K562 (cell line): ENCODE results near the gene UQCC2. TPM values are rescaled to one million over a fixed set of nuclear protein-coding genes. Genes with fewer than 3 reads are reported as not detected.

Experiments used
- ATAC-seq: fragments of 200-7000 bp; cut with Tn5 transposase; 3 replicates; pipeline ENCODE4 v1.9.1; 2020; ENCODE audit warnings: moderate library complexity
- BruUV-seq: library from RNA; stranded (reverse); fragments of 400-500 nt; replicated peaks from 2 replicates; lab custom pipeline; 2021; lab: Mats Ljungman, UMichigan
- CTCF ChIA-PET: fragments of 300-600 bp; formaldehyde crosslinking; extraction: SDS; loops from one replicate; lab custom pipeline; 2021; ENCODE audit warnings: low intra/inter-chr PET ratio; lab: Yijun Ruan, JAX
- POLR2A ChIA-PET: fragments of 300-600, 350-650 bp; sonication (Branson Sonifier 250); formaldehyde crosslinking; extraction: SDS; loops from one replicate; lab custom pipeline; 2021; ENCODE audit warnings: antibody characterized with exemption, inconsistent platforms; lab: Yijun Ruan, JAX
- DNase-seq, 4 experiments: peaks; one replicate each; pipeline versions ENCODE4 v3.0.0 to v3.0.0-alpha.2; 2011 to 2018; ENCODE audit warnings: low spot score in 3 of 4, mixed read lengths in 3 of 4; ENCODE audit errors: extremely low read depth in 1 of 4
- FAIRE-seq: peaks from 2 replicates; lab custom pipeline; 2011; peaks lifted over from hg19 to GRCh38; lab: Jason Lieb, UNC
- H2AFZ ChIP-seq: 2 replicates; pipeline ENCODE4 v1.6.0; 2011; ENCODE audit warnings: low read depth, low read length, control low read depth, inconsistent platforms
- H3K27ac ChIP-seq: fragments of 200-600 bp; 3 replicates; pipeline ENCODE4 v1.8.0; 2011; ENCODE audit warnings: low read depth, mild to moderate bottlenecking, control low read depth, inconsistent platforms, low read length, moderate library complexity, mixed read lengths; ENCODE audit errors: extremely low read depth
- H3K27me3 ChIP-seq, 2 experiments: fragments of 300-600 bp in 1 of 2; 2 replicates in 1 of 2; 3 replicates in 1 of 2; pipeline versions ENCODE4 v1.6.0 to v1.8.0; 2011; ENCODE audit warnings: inconsistent platforms in 2 of 2, low read length in 2 of 2, mild to moderate bottlenecking in 1 of 2, mixed read lengths in 1 of 2, moderate library complexity in 1 of 2; ENCODE audit not compliant: control insufficient read depth in 2 of 2, insufficient read depth in 2 of 2
- H3K36me3 ChIP-seq: fragments of 300-600 bp; 3 replicates; pipeline ENCODE4 v1.8.0; 2011; ENCODE audit warnings: mild to moderate bottlenecking, low read length, inconsistent platforms; ENCODE audit not compliant: control insufficient read depth, insufficient read depth
- H3K4me1 ChIP-seq, 2 experiments: fragments of 200-600 bp in 1 of 2; replicated peaks in 1 of 2; 2 replicates in 1 of 2; 3 replicates in 1 of 2; pipeline versions ENCODE4 v1.5.1 to v1.8.0; 2011; ENCODE audit warnings: inconsistent platforms in 2 of 2, low read length in 2 of 2, mild to moderate bottlenecking in 1 of 2, mixed read lengths in 1 of 2, moderate library complexity in 1 of 2; ENCODE audit not compliant: control insufficient read depth in 2 of 2, insufficient read depth in 2 of 2
- H3K4me2 ChIP-seq: 2 replicates; pipeline ENCODE4 v1.6.1; 2011; ENCODE audit warnings: low read length, control low read depth, inconsistent platforms, mixed read lengths; ENCODE audit not compliant: insufficient read depth
- H3K4me3 ChIP-seq: fragments of 200-600 bp; sonication (generic), shearing (Covaris generic); 2 replicates; pipeline ENCODE4 v1.5.1; 2016; ENCODE audit warnings: control low read depth, inconsistent platforms
- H3K79me2 ChIP-seq: fragments of 200-600 bp; 3 replicates; pipeline ENCODE4 v1.8.0; 2011; ENCODE audit warnings: low read length, inconsistent platforms; ENCODE audit not compliant: control insufficient read depth, insufficient read depth
- H3K9ac ChIP-seq, 2 experiments: 2 replicates each; pipeline versions ENCODE4 v1.6.0 to v1.6.1; 2011; ENCODE audit warnings: low read depth in 2 of 2, low read length in 2 of 2, control low read depth in 1 of 2, inconsistent platforms in 1 of 2, mild to moderate bottlenecking in 1 of 2, mixed read lengths in 1 of 2; ENCODE audit not compliant: insufficient read depth in 1 of 2
- H3K9me1 ChIP-seq: one replicate; pipeline ENCODE4 v1.6.0; 2011; ENCODE audit warnings: inconsistent platforms, mild to moderate bottlenecking, low read length, moderate library complexity; ENCODE audit not compliant: control insufficient read depth, insufficient read depth
- H3K9me3 ChIP-seq: replicated peaks from 2 replicates; pipeline ENCODE4 v1.5.1; 2011; ENCODE audit warnings: low read depth, low read length, inconsistent platforms; ENCODE audit not compliant: control insufficient read depth, insufficient read depth
- H4K20me1 ChIP-seq: replicated peaks from 2 replicates; pipeline ENCODE4 v1.6.1; 2011; ENCODE audit warnings: low read length, inconsistent platforms, mixed read lengths; ENCODE audit not compliant: control insufficient read depth, insufficient read depth
- BRF1 ChIP-seq: IDR thresholded peaks from 3 replicates; pipeline ENCODE4 v1.6.1; 2011; ENCODE audit warnings: borderline replicate concordance, mild to moderate bottlenecking; ENCODE audit not compliant: insufficient read length; ENCODE audit errors: extremely low read depth
- NCOR1 ChIP-seq: fragments of 450-650 bp; IDR thresholded peaks from 2 replicates; pipeline ENCODE4 v1.6.1; 2016; ENCODE audit warnings: mild to moderate bottlenecking, moderate library complexity
- NR2C1 ChIP-seq, 2 experiments: fragments of 450-650 bp; IDR thresholded peaks; 2 replicates each; pipeline ENCODE4 v1.6.1; 2017; ENCODE audit warnings: mild to moderate bottlenecking in 2 of 2, antibody characterized with exemption in 1 of 2, inconsistent platforms in 1 of 2, missing compliant biosample characterization in 1 of 2, missing genetic modification characterization in 1 of 2
- PYGO2 ChIP-seq: fragments of 450-650 bp; IDR thresholded peaks from 2 replicates; pipeline ENCODE4 v1.6.1; 2016; ENCODE audit warnings: mild to moderate bottlenecking, missing genetic modification characterization, moderate library complexity, missing compliant biosample characterization
- ZNF282 ChIP-seq: sonication (generic); formaldehyde crosslinking; IDR thresholded peaks from 2 replicates; pipeline ENCODE4 v1.8.1; 2023; ENCODE audit warnings: missing genetic modification reagents
- WGBS: fragments of 100-300 bp; shearing (Covaris generic); methylation state at CpG from one replicate; pipeline ENCODE4 v1.1.6; 2016; ENCODE audit warnings: low coverage, mixed read lengths; ENCODE audit not compliant: insufficient coverage; ENCODE audit errors: missing lambda C conversion rate; 5-methylcytosine and 5-hydroxymethylcytosine counted together
- in situ Hi-C: fragments of 300-500 bp; cut with MboI; formaldehyde crosslinking; loops from 4 replicates; pipeline ENCODE4 v1.15.0; 2018; ENCODE audit warnings: inconsistent platforms, mixed read lengths
- intact Hi-C: fragments of 100-400 bp; cut with micrococcal nuclease; formaldehyde crosslinking; loops from 2 replicates; pipeline ENCODE4 v1.14.2; 2022
- polyA plus RNA-seq, 8 experiments: library from polyadenylated mRNA; depleted of rRNA in 4 of 8; stranded (reverse) in 5 of 8; unstranded in 3 of 8; fragments of >200 nt; fragmentation: Nextera tagmentation in 2 of 8; fragmentation: Illumina TruSeq in 1 of 8; extraction: Ambion mirVana in 2 of 8; extraction: Trizol in 1 of 8; gene quantifications; 2 replicates each; pipeline versions ENCODE4 v1.2.1 to v1.2.3, GENCODE V29; 2011 to 2014; ENCODE audit warnings: inconsistent platforms in 1 of 8, missing spikeins in 1 of 8
- total RNA-seq, 7 experiments: library from RNA; depleted of rRNA in 6 of 7; stranded (reverse); fragments of >200 nt in 6 of 7; fragmentation: Illumina TruSeq in 2 of 7; extraction: Trizol in 2 of 7; gene quantifications; 2 replicates each; pipeline versions ENCODE4 v1.2.1 to v1.2.3, GENCODE V29; 2011 to 2021; ENCODE audit warnings: low replicate concordance in 1 of 7
- TF ChIP-seq, protein P1 (sequence below): fragments of 250-450 bp; sonication (Bioruptor Pico); IDR thresholded peaks from 2 replicates; pipeline ENCODE4 v1.5.0; 2021

UQCC2 gene
- total and polyA plus RNA-seq, 9 of the 15 experiments (the other 6 are each of a cell fraction or from before 2014, with no cell fraction given) = 58.5 to 927 (median 158) TPM

DNA sequence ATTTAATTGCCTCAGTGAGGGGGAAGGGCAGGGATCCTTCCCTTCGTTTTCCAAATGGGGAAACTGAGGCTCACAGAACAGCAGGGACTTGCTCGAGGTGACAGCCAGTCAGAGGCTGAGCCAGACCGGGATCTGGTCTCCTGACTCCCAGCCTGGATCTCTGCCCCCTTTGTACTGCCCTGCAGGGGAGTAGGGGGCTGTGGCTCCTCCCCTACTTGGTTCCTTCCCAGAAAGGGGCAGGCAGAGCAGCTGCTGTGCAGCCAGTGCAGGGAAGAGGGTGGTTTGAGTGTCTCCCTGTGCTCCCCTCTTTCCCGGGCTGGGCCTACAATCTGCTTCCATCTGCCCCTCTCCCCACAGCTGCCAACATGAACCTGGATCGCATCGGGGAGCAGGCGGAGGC lies 37.6 kb downstream of the UQCC2 start:
- DNase-seq (no peak), ATAC-seq (no peak), FAIRE-seq (no peak)
- Histone ChIP-seq H2AFZ (no peak overlapping the region), H3K4me3 (no peak overlapping the region), H3K9me3 (no peaks in the 10 kb centered on the region), H3K4me1 (peaks cover 0 to 20% of the 10 kb centered on the region in 2 experiments; a peak in 3 of 5 replicates), H3K79me2 (no peaks in the 10 kb centered on the region), H3K36me3 (peaks cover 96% of the 10 kb centered on the region; the same call in 2 of the 3 replicates), H4K20me1 (0 out of 2 replicates have a peak, but pooled peaks cover 3% of the 10 kb centered on the region), H3K9ac (no peak overlapping the region), H3K9me1 (no peaks in the 10 kb centered on the region), H3K4me2 (no peak overlapping the region), H3K27me3 (no peaks in the 10 kb centered on the region), H3K27ac (no peak overlapping the region)
- 79% methylated on average over 7 of the region's 7 CpGs for WGBS
- in situ Hi-C loops = no loop called here
- POLR2A ChIA-PET = no interaction called here
- CTCF ChIA-PET = interaction anchor here (1.7 kb wide), 1 partner anchor 88 kb away, joined by 14 read pairs; no protein-coding TSS in a partner anchor
- intact Hi-C loops = loop anchor here (2.0 kb wide), 1 partner anchor 83 kb away; no protein-coding TSS in a partner anchor
- no peak for TF ChIP-seq NCOR1
- TF ChIP-seq, protein P1, sequence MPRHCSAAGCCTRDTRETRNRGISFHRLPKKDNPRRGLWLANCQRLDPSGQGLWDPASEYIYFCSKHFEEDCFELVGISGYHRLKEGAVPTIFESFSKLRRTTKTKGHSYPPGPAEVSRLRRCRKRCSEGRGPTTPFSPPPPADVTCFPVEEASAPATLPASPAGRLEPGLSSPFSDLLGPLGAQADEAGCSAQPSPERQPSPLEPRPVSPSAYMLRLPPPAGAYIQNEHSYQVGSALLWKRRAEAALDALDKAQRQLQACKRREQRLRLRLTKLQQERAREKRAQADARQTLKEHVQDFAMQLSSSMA (CRISPR knock-in tag) = no peak
- no peak for TF ChIP-seq BRF1
- no peak for TF ChIP-seq NR2C1 (IDR thresholded peaks at IDR 0.05)
- no peak for TF ChIP-seq NR2C1 (tag; IDR thresholded peaks at IDR 0.05)
- TF ChIP-seq PYGO2 (tag) = no peak
- TF ChIP-seq ZNF282 = 0 out of 2 replicates have a peak, but pooled peaks have one; percentile 23
- no TSS peak for BruUV-seq
